PC-3 (cell line): ENCODE data around the gene MIB1. TPM values are rescaled to one million over a fixed set of nuclear protein-coding genes. Genes with fewer than 3 reads are reported as not detected.
"Not testable (repeated sequence)": the region's sequence is repeated elsewhere in the genome, so short reads cannot be mapped to it uniquely, and the experiment has no call there.

Experiments
- ATAC-seq: fragments of 200-7000 bp; cut with Tn5 transposase; 2 replicates; pipeline ENCODE4 v1.9.1; 2020; ENCODE audit warnings: mild to moderate bottlenecking, moderate library complexity
- BruUV-seq: library from RNA; stranded (reverse); fragments of 400-500 nt; replicated peaks from 2 replicates; lab custom pipeline; 2021; lab: Mats Ljungman, UMichigan
- CTCF ChIA-PET: fragments of 300-600 bp; sonication (Branson Sonifier 250); formaldehyde crosslinking; loops from one replicate; lab custom pipeline; 2022; ENCODE audit warnings: antibody characterized with exemption; lab: Charles Lee
- POLR2A ChIA-PET: fragments of 300-600 bp; sonication (Branson Sonifier 250); formaldehyde crosslinking; loops from one replicate; lab custom pipeline; 2022; ENCODE audit warnings: antibody characterized with exemption; ENCODE audit not compliant: unreplicated experiment; lab: Charles Lee
- DNase-seq: peaks from one replicate; pipeline ENCODE4 v3.0.0-alpha.2; 2015
- H2AFZ ChIP-seq: fragments of 300-600 bp; sonication (generic); 2 replicates; pipeline ENCODE4 v1.6.0; 2016; ENCODE audit warnings: antibody characterized with exemption, low read length
- H3F3A ChIP-seq: fragments of 300-600 bp; sonication (generic); one replicate; pipeline ENCODE4 v1.6.0; 2017; ENCODE audit warnings: antibody characterized with exemption, low read length, control low read depth, mild to moderate bottlenecking; ENCODE audit not compliant: unreplicated experiment
- H3K27ac ChIP-seq: fragments of 300-600 bp; sonication (generic); 2 replicates; pipeline ENCODE4 v1.5.1; 2016; ENCODE audit warnings: mild to moderate bottlenecking, low read length
- H3K27me3 ChIP-seq: fragments of 300-600 bp; sonication (generic); 2 replicates; pipeline ENCODE4 v1.6.1; 2016; ENCODE audit warnings: low read length, mixed read lengths
- H3K36me3 ChIP-seq: fragments of 300-600 bp; sonication (generic); 2 replicates; pipeline ENCODE4 v1.6.1; 2016; ENCODE audit warnings: low read depth, mixed run types, low read length, mixed read lengths
- H3K4me1 ChIP-seq: fragments of 300-600 bp; sonication (generic); 2 replicates; pipeline ENCODE4 v1.5.1; 2016; ENCODE audit warnings: low read length; ENCODE audit not compliant: insufficient read depth
- H3K4me2 ChIP-seq: fragments of 300-600 bp; sonication (generic); 2 replicates; pipeline ENCODE4 v1.6.0; 2016; ENCODE audit warnings: low read length
- H3K4me3 ChIP-seq: fragments of 300-600 bp; sonication (generic); 2 replicates; pipeline ENCODE4 v1.5.1; 2016; ENCODE audit warnings: mild to moderate bottlenecking, low read length, mixed read lengths
- H3K79me2 ChIP-seq: fragments of 300-600 bp; sonication (generic); 2 replicates; pipeline ENCODE4 v1.6.1; 2017; ENCODE audit warnings: low read length, mixed read lengths
- H3K9ac ChIP-seq: fragments of 300-600 bp; sonication (generic); 2 replicates; pipeline ENCODE4 v1.6.0; 2016; ENCODE audit warnings: mild to moderate bottlenecking, low read length
- H3K9me2 ChIP-seq: fragments of 300-600 bp; sonication (generic); replicated peaks from 2 replicates; pipeline ENCODE4 v1.6.1; 2016; ENCODE audit warnings: mixed run types, low read length, mixed read lengths
- H3K9me3 ChIP-seq: fragments of 300-600 bp; sonication (generic); 2 replicates; pipeline ENCODE4 v1.6.1; 2016; ENCODE audit warnings: low read length, mixed read lengths
- H4K20me1 ChIP-seq: fragments of 300-600 bp; sonication (generic); 2 replicates; pipeline ENCODE4 v1.6.1; 2016; ENCODE audit warnings: low read length, mixed read lengths
- CTCF ChIP-seq: fragments of 300-600 bp; sonication (generic); conservative IDR thresholded peaks from 2 replicates; pipeline ENCODE4 v1.5.1; 2017; ENCODE audit warnings: antibody characterized with exemption, low read depth, mild to moderate bottlenecking, low read length
- EZH2 ChIP-seq: fragments of 300-600 bp; sonication (generic); IDR thresholded peaks from one replicate; pipeline ENCODE4 v1.6.1; 2017; ENCODE audit warnings: antibody characterized with exemption, mild to moderate bottlenecking, low read length; ENCODE audit not compliant: unreplicated experiment
- EZH2phosphoT487 ChIP-seq: fragments of 300-600 bp; sonication (generic); IDR thresholded peaks from 2 replicates; pipeline ENCODE4 v1.6.1; 2018; ENCODE audit warnings: mild to moderate bottlenecking, antibody characterized with exemption, low read length, borderline replicate concordance
- intact Hi-C: fragments of 100-400 bp; cut with micrococcal nuclease; formaldehyde crosslinking; loops from 2 replicates; pipeline ENCODE4 v1.9.0; 2023
- total RNA-seq: library from RNA; depleted of rRNA; stranded (reverse); fragments of >200 nt; gene quantifications from 2 replicates; pipeline ENCODE4 v1.2.3, GENCODE V29; 2014

Gene MIB1
- total RNA-seq, 1 experiment from 2014 or later: 25.1 TPM

DNA sequence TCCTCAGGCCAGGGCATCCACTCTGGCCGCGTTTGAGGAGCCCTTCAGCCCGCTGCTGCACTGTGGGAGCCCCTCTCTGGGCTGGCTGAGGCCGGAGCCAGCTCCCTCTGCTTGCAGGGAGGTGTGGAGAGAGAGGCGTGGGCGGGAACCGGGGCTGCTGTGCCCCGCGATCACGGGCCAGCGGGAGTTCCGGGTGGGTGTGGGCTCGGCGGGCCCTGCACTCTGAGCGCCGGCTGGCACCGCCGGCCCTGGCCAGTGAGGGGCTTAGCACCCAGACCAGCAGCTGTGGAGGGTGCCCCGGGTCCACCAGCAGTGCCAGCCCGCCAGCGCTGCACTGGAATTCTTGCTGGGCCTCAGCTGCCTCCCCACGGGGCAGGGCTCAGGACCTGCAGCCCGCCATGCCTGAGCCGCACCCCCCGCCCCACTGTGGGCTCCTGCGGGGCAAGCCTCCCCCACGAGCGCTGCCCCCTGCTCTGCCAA, 34.2 kb upstream of the MIB1 start:
- peaks cover 18% of the 10 kb centered on the region; the same call in 1 of the 2 replicates for H3K4me1 ChIP-seq
- H3K9ac ChIP-seq: no peak overlapping the region
- H3K4me2 ChIP-seq: no peak overlapping the region
- no peaks in the 10 kb centered on the region for H3K9me2 ChIP-seq
- H3F3A ChIP-seq: no peaks in the 10 kb centered on the region
- intact Hi-C loops: no loop called here
- no peak for DNase-seq
- no peaks in the 10 kb centered on the region for H3K9me3 ChIP-seq
- H3K4me3 ChIP-seq: no peak overlapping the region
- H2AFZ ChIP-seq: no peak overlapping the region
- no peak for ATAC-seq
- H3K79me2 ChIP-seq: peaks cover 31% of the 10 kb centered on the region
- H3K36me3 ChIP-seq: peaks cover 9% of the 10 kb centered on the region; the same call in 1 of the 2 replicates
- no peak for TF ChIP-seq EZH2phosphoT487
- TF ChIP-seq CTCF: no peak
- no peak for TF ChIP-seq EZH2
- ChIA-PET POLR2A (no interaction called here), CTCF (no interaction called here)
- BruUV-seq: no TSS peak
- no peaks in the 10 kb centered on the region for H4K20me1 ChIP-seq
- no peak overlapping the region for H3K27ac ChIP-seq
- no peaks in the 10 kb centered on the region for H3K27me3 ChIP-seq

GRCh38 chr18:21707130-21707529, 33.5 kb upstream of the MIB1 start:
- H3K4me3 ChIP-seq, H3K36me3 ChIP-seq, H3K4me2 ChIP-seq, H3K9ac ChIP-seq, H3K27ac ChIP-seq, H3K9me3 ChIP-seq, CTCF ChIA-PET, BruUV-seq, H4K20me1 ChIP-seq, ATAC-seq, H3K9me2 ChIP-seq, intact Hi-C loops, POLR2A ChIA-PET, H3F3A ChIP-seq, H3K27me3 ChIP-seq, DNase-seq, H2AFZ ChIP-seq: not testable (repeated sequence)
- H3K79me2 ChIP-seq: peaks cover 26% of the 10 kb centered on the region
- peaks cover 15% of the 10 kb centered on the region; the same call in 1 of the 2 replicates for H3K4me1 ChIP-seq

- Histone ChIP-seq H3K27me3 (no peaks in the 10 kb centered on the region), H2AFZ (no peak overlapping the region), H3K27ac (no peak overlapping the region), H3F3A (no peaks in the 10 kb centered on the region), H3K9ac (no peak overlapping the region), H3K9me2 (no peaks in the 10 kb centered on the region), H3K4me3 (no peak overlapping the region), H3K4me2 (no peak overlapping the region), H3K9me3 (no peaks in the 10 kb centered on the region), H3K36me3 (no peaks in the 10 kb centered on the region), H3K4me1 (no peaks in the 10 kb centered on the region), H4K20me1 (no peaks in the 10 kb centered on the region), H3K79me2 (no peaks in the 10 kb centered on the region)
- BruUV-seq: no TSS peak
- ATAC-seq (no peak), DNase-seq (no peak)
- intact Hi-C loops: no loop called here
- ChIA-PET CTCF (no interaction called here), POLR2A (no interaction called here)
- TF ChIP-seq EZH2phosphoT487 (no peak), CTCF (no peak)
These were observed 26.1 kb upstream of the MIB1 start for GRCh38 chr18:21714474-21714873.
